Measurements from ENCODE around the gene PAF1.

The PAF1 gene

GRCh38 chr19:39388657-39389056 lies 2.2 kb downstream of the PAF1 start:
- no peak for TF ChIP-seq CTCF (IDR thresholded peaks at IDR 0.05)

- no peak for TF ChIP-seq CTCF (IDR thresholded peaks at IDR 0.05)
Measured at GRCh38 chr19:39386557-39386956, 4.3 kb downstream of the PAF1 start.

- TF ChIP-seq CTCF (IDR thresholded peaks at IDR 0.05): no peak
Measured at GRCh38 chr19:39385629-39386411, 5.1 kb downstream of the PAF1 start.

GRCh38 chr19:39384839-39385568 lies 5.9 kb downstream of the PAF1 start:
- TF ChIP-seq CTCF (IDR thresholded peaks at IDR 0.05): no peak

- no peak for TF ChIP-seq CTCF (IDR thresholded peaks at IDR 0.05)
Measured at GRCh38 chr19:39382991-39383828, 7.7 kb downstream of the PAF1 start.

- TF ChIP-seq CTCF (IDR thresholded peaks at IDR 0.05): no peak
Measured at GRCh38 chr19:39381910-39382611, 8.8 kb downstream of the PAF1 start.

Data from LNCAP (cell line).